ENCODE measurements around the gene THSD7B. TPM values are rescaled to one million over a fixed set of nuclear protein-coding genes. Genes with fewer than 3 reads are reported as not detected.

THSD7B gene
- total and polyA plus RNA-seq, 3 donors from 2014 or later = 0.87 to 2.1 (median 1.1) TPM

GRCh38 chr2:137118140-137118539, 352.8 kb downstream of the THSD7B start:
- DNase-seq = no peak
- intact Hi-C loops (cut with DNase I; ENCODE audit: low total_unique reads) = no loop called here
- Histone ChIP-seq H3K36me3 (ENCODE audit: low read depth, missing control alignments) (no peaks in the 10 kb centered on the region), H3K4me3 (no peak overlapping the region), H3K27me3 (no peaks in the 10 kb centered on the region), H3K4me1 (no peaks in the 10 kb centered on the region), H3K9me3 (no peaks in the 10 kb centered on the region), H3K27ac (no peak overlapping the region)
- no peak for TF ChIP-seq POLR2A (IDR thresholded peaks at IDR 0.05)
- TF ChIP-seq CTCF (IDR thresholded peaks at IDR 0.05) = no peak

- Histone ChIP-seq H3K27me3 (no peaks in the 10 kb centered on the region), H3K9me3 (no peaks in the 10 kb centered on the region), H3K4me1 (no peaks in the 10 kb centered on the region), H3K27ac (no peak overlapping the region), H3K36me3 (ENCODE audit: low read depth, missing control alignments) (no peaks in the 10 kb centered on the region), H3K4me3 (no peak overlapping the region)
- intact Hi-C loops (cut with DNase I; ENCODE audit: low total_unique reads) = no loop called here
- TF ChIP-seq CTCF (IDR thresholded peaks at IDR 0.05) (no peak), POLR2A (IDR thresholded peaks at IDR 0.05) (no peak)
- DNase-seq = no peak
- 89 to 97% methylated on average over 1 of the region's 1 CpG for WGBS, 2 donors
Observed at GRCh38 chr2:137123226-137123625, 357.9 kb downstream of the THSD7B start.

DNA sequence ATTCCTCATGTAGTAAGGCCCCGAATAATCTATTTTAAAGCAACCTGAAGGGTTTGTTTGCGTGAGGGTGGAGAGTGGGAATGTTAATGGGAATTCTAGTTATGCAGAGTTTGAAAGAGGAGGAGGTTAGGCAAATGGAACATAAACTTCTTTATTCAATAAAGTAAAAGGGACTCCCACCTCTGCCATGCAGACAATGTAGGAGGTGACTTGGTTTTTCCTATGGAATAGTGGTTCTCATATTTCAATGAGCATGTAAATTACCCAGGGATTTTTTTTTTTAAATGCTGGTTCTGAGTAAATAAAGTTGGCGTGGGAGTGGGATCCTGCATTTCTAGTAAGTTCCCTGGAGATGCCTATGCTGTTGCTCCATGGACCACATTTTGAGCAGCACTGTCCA, 367.9 kb downstream of the THSD7B start:
- Histone ChIP-seq H3K4me1 (no peaks in the 10 kb centered on the region), H3K27me3 (no peaks in the 10 kb centered on the region), H3K36me3 (ENCODE audit: low read depth, missing control alignments) (no peaks in the 10 kb centered on the region), H3K27ac (no peak overlapping the region), H3K4me3 (no peak overlapping the region), H3K9me3 (no peaks in the 10 kb centered on the region)
- intact Hi-C loops (cut with DNase I; ENCODE audit: low total_unique reads) = no loop called here
- WGBS, 2 donors = 82 to 83% methylated on average over 3 of the region's 3 CpGs
- DNase-seq = no peak
- no peak for TF ChIP-seq CTCF (IDR thresholded peaks at IDR 0.05)
- no peak for TF ChIP-seq POLR2A (IDR thresholded peaks at IDR 0.05)

DNA sequence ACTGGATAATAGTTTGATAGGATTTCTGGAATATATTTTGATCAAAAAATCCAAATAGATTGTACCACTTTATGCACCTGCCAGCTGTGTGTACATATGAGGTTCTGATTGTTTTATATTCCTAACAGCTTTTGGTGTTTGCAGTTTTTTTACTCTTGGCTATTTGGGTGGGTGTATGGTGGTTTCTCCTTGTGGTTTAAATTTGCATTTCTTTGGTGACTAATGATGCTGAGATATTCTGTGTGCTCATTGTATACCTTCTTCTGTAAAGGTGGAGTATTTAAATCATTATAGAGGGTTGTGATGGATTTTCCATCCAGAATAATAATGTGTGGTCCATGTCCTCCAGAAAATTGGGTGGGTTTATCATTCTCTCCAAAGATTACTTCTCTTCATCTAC, 372.9 kb downstream of the THSD7B start:
- no peak for DNase-seq
- no peaks in the 10 kb centered on the region for H3K27me3 ChIP-seq
- H3K9me3 ChIP-seq = no peaks in the 10 kb centered on the region
- no peak overlapping the region for H3K27ac ChIP-seq
- no peak overlapping the region for H3K4me3 ChIP-seq
- H3K4me1 ChIP-seq = no peaks in the 10 kb centered on the region
- TF ChIP-seq POLR2A (IDR thresholded peaks at IDR 0.05) = no peak
- no peak for TF ChIP-seq CTCF (IDR thresholded peaks at IDR 0.05)
- H3K36me3 ChIP-seq (ENCODE audit: low read depth, missing control alignments) = no peaks in the 10 kb centered on the region
- intact Hi-C loops (cut with DNase I; ENCODE audit: low total_unique reads) = no loop called here

- intact Hi-C loops (cut with DNase I; ENCODE audit: low total_unique reads) = no loop called here
- Histone ChIP-seq H3K9me3 (no peaks in the 10 kb centered on the region), H3K4me1 (no peaks in the 10 kb centered on the region), H3K36me3 (ENCODE audit: low read depth, missing control alignments) (no peaks in the 10 kb centered on the region), H3K4me3 (no peak overlapping the region), H3K27ac (no peak overlapping the region), H3K27me3 (no peaks in the 10 kb centered on the region)
- WGBS, 2 donors = 92 to 99% methylated on average over 2 of the region's 2 CpGs
- DNase-seq = no peak
- no peak for TF ChIP-seq CTCF (IDR thresholded peaks at IDR 0.05)
- TF ChIP-seq POLR2A (IDR thresholded peaks at IDR 0.05) = no peak
Observed at GRCh38 chr2:137151731-137152130, 386.4 kb downstream of the THSD7B start.
